ENCODE results near the gene BTRC.

- TF ChIP-seq CTCF (IDR thresholded peaks at IDR 0.05) (no peak), POLR2A (IDR thresholded peaks at IDR 0.05) (no peak)
Observed at GRCh38 chr10:101484175-101484745, 130.3 kb downstream of the BTRC start.
